HFFc6 (cell line): ENCODE results near the gene BICDL2. TPM values are rescaled to one million over a fixed set of nuclear protein-coding genes. Genes with fewer than 3 reads are reported as not detected.
A peak's percentile ranks its signal among the peaks of the same experiment; 100 is the strongest.

Experiments
- DNase-seq: peaks from one replicate; pipeline ENCODE4 v3.0.0-alpha.2; 2018
- H3K27ac Mint-ChIP-seq: 2 replicates; pipeline ENCODE4 v1.8.0; 2020; ENCODE audit warnings: mild to moderate bottlenecking, mixed read lengths
- H3K27me3 Mint-ChIP-seq: 2 replicates; pipeline ENCODE4 v1.8.0; 2021; ENCODE audit warnings: mild to moderate bottlenecking, moderate library complexity, mixed read lengths; ENCODE audit not compliant: insufficient read depth
- H3K36me3 Mint-ChIP-seq: 2 replicates; pipeline ENCODE4 v1.8.0; 2021; ENCODE audit warnings: low read depth, mixed read lengths
- H3K4me1 Mint-ChIP-seq: 2 replicates; pipeline ENCODE4 v1.8.0; 2020; ENCODE audit warnings: low read depth, mixed read lengths
- H3K4me3 Mint-ChIP-seq: 2 replicates; pipeline ENCODE4 v1.8.0; 2020; ENCODE audit warnings: mild to moderate bottlenecking, moderate library complexity, mixed read lengths
- H3K9me3 Mint-ChIP-seq: 2 replicates; pipeline ENCODE4 v1.8.0; 2020; ENCODE audit warnings: mild to moderate bottlenecking, mixed read lengths
- CTCF ChIP-seq: fragments of 200-600 bp; sonication (generic); IDR thresholded peaks from 2 replicates; pipeline ENCODE4 v1.5.0; 2021; ENCODE audit warnings: antibody characterized with exemption, mild to moderate bottlenecking
- total RNA-seq, 6 experiments: library from RNA; stranded (reverse); fragmentation: NEBNext Ultra II Directional; extraction: Animal tissue kit (Norgen Biotek cat#: 25700); gene quantifications; 2 replicates in 1 of 6; 3 replicates in 5 of 6; pipeline ENCODE4 v1.2.3, GENCODE V29; 2021

The BICDL2 gene
- total RNA-seq, 6 experiments from 2014 or later, result not detected

- peaks cover 5% of the 10 kb centered on the region for H3K4me1 Mint-ChIP-seq
- no peak overlapping the region for H3K4me3 Mint-ChIP-seq
- H3K27me3 Mint-ChIP-seq, result peaks cover 9% of the 10 kb centered on the region
- H3K36me3 Mint-ChIP-seq, result no peaks in the 10 kb centered on the region
- no peak for DNase-seq
- no peak for TF ChIP-seq CTCF
- no peak overlapping the region for H3K27ac Mint-ChIP-seq
- no peaks in the 10 kb centered on the region for H3K9me3 Mint-ChIP-seq
Observed at GRCh38 chr16:3007059-3007956, 29.4 kb downstream of the BICDL2 start.

GRCh38 chr16:3004781-3005284 lies 31.9 kb downstream of the BICDL2 start:
- peaks cover 5% of the 10 kb centered on the region; the same call in 1 of the 2 replicates for H3K4me1 Mint-ChIP-seq
- TF ChIP-seq CTCF, result no peak
- H3K4me3 Mint-ChIP-seq, result peak overlapping the region; percentile 71
- H3K36me3 Mint-ChIP-seq, result no peaks in the 10 kb centered on the region
- no peak for DNase-seq
- no peaks in the 10 kb centered on the region for H3K9me3 Mint-ChIP-seq
- peaks cover 3% of the 10 kb centered on the region; the same call in 1 of the 2 replicates for H3K27me3 Mint-ChIP-seq
- no peak overlapping the region for H3K27ac Mint-ChIP-seq

- no peak for TF ChIP-seq CTCF
- Mint-ChIP-seq H3K27ac (no peak overlapping the region), H3K27me3 (peaks cover 5% of the 10 kb centered on the region; the same call in 1 of the 2 replicates), H3K36me3 (no peaks in the 10 kb centered on the region), H3K9me3 (no peaks in the 10 kb centered on the region), H3K4me1 (peaks cover 5% of the 10 kb centered on the region; the same call in 1 of the 2 replicates), H3K4me3 (no peak overlapping the region)
- DNase-seq, result no peak
Observed at GRCh38 chr16:3004319-3004718, 32.4 kb downstream of the BICDL2 start.

- DNase-seq, result peak; percentile 98
- Mint-ChIP-seq H3K4me1 (peaks cover 5% of the 10 kb centered on the region; the same call in 1 of the 2 replicates), H3K9me3 (no peaks in the 10 kb centered on the region), H3K27ac (no peak overlapping the region), H3K27me3 (peaks cover 5% of the 10 kb centered on the region; the same call in 1 of the 2 replicates), H3K4me3 (no peak overlapping the region), H3K36me3 (no peaks in the 10 kb centered on the region)
- TF ChIP-seq CTCF, result peak; percentile 70
Observed at GRCh38 chr16:3003582-3004270, 33.0 kb downstream of the BICDL2 start.

GRCh38 chr16:3001316-3001715 lies 35.4 kb downstream of the BICDL2 start:
- 0 out of 2 replicates have a peak, but pooled peaks have one; percentile 8 for TF ChIP-seq CTCF
- H3K4me1 Mint-ChIP-seq, result no peaks in the 10 kb centered on the region
- H3K9me3 Mint-ChIP-seq, result no peaks in the 10 kb centered on the region
- no peaks in the 10 kb centered on the region for H3K36me3 Mint-ChIP-seq
- H3K27ac Mint-ChIP-seq, result no peak overlapping the region
- H3K27me3 Mint-ChIP-seq, result peaks cover 12% of the 10 kb centered on the region
- H3K4me3 Mint-ChIP-seq, result no peak overlapping the region
- DNase-seq, result no peak
